GM19467 (cell line): Measurements from ENCODE around the gene METTL9.
"Not testable (repeated sequence)": the region's sequence is repeated elsewhere in the genome, so short reads cannot be mapped to it uniquely, and the experiment has no call there.

Source experiments
- ATAC-seq: cut with Tn5 transposase; IDR thresholded peaks from one replicate; pipeline ENCODE4 v1.9.1; 2021; ENCODE audit warnings: mild to moderate bottlenecking, moderate library complexity; ENCODE audit not compliant: unreplicated experiment

Gene METTL9

DNA sequence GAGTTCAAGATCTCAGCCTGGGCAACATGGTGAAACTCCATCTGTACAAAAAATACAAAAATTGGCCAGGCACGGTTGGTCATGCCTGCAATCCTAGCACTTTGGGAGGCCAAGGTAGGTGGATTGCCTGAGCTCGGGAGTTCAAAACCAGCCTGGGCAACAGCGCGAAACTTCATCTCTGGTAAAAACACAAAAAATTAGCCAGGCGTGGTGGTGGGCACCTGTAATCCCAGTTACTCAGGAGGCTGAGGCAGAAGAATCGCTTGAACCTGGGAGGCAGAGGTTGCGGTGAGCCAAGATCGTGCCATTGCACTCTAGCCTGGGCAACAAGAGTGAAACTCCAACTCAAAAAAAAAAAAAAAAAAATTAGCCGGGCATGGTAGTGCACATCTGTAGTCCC lies 25.9 kb upstream of the METTL9 start:
- not testable (repeated sequence) for ATAC-seq

DNA sequence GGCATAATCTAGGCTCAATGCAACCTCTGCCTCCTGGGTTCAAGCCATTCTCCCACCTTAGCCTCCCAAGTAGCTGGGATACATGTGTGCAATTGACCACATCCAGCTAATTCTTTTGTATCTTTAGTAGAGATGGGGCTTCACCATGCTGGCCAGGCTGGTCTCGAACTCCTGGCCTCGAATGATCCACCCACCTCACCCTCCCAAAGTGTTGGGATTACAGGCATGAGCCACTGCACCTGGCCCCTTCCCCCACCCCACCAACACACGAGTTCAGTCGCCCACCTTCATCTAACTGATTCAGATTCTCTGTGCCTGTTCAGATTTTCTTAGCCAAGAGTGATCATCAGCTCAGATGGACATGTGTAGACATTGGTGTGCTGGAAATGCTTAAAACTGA lies 25.0 kb upstream of the METTL9 start:
- ATAC-seq: no peak

- ATAC-seq: not testable (repeated sequence)
Measured at GRCh38 chr16:21576323-21576722, 23.1 kb upstream of the METTL9 start.

DNA sequence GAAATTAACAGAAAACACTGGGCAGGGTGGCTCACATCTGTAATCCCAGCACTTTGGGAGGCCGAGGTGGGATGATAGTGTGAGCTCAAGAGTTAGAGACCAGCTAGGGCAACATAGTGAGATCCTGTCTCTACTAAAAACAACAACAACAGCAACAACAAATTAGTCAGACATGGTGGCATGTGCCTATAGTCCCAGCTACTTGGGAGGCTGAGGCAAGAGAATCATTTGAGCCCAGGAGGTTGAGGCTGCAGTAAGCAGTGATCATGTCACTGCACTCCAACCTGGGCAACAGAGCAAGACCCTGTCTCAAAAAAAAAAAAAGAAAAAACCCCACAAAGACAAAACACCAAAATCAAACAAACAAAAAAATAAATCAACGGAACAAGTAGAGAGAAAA lies 21.9 kb upstream of the METTL9 start:
- not testable (repeated sequence) for ATAC-seq

DNA sequence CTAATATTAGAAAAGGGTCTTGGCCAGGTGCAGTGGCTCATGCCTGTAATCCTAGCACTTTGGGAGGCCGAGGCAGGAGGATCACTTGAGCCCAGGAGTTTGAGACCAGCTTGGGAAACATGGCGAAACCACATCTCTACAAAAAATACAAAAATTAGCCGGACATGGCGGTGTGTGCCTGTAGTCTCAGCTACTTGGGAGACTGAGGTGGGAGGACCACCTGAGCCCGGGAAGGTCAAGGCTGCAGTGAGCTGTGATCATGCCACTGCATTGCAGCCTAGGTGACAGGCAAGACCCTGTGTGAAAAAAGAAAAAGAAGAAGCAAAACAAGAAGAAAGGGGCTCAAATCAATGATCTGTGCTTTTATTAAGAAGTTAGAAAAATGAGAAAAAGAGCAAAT lies 21.1 kb upstream of the METTL9 start:
- ATAC-seq: not testable (repeated sequence)

- not testable (repeated sequence) for ATAC-seq
Measured at GRCh38 chr16:21580131-21580530, 19.2 kb upstream of the METTL9 start.

DNA sequence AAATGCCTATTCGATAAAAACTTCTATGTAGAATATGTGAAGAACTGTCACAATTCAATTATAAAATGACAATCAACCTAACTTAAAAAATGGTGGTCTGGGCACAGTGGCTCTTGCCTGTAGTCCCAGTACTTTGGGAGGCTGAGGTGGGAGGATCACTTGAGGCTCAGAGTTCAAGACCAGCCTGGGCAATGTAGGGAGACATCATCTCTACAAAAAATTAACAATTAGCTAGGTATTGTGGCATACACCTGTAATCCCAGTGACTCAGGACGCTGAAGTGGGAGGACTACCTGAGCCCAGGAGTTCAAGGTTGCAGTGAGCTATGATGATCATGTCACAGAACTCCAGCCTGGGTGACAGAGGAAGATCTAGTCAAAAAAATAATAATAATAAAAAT lies 18.6 kb upstream of the METTL9 start:
- ATAC-seq: no peak

DNA sequence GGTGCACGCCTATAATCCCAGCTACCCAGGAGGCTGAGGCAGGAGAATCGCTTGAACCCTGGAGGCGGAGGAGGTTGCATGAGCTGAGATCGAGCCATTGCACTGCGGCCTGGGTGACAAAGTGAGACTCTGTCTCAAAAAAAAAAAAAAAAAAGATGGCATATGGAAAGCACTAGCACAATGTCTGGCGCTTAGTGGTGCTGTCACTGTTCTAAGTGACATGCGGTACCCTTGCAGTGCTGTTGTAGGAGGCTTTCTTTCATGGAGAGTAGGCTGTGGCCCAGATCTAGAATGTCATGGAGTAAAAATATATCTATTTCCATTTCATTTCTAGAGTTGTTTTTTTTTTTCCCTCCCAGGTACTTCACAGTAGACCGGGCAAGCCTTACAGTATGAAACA lies 14.6 kb upstream of the METTL9 start:
- ATAC-seq: no peak

DNA sequence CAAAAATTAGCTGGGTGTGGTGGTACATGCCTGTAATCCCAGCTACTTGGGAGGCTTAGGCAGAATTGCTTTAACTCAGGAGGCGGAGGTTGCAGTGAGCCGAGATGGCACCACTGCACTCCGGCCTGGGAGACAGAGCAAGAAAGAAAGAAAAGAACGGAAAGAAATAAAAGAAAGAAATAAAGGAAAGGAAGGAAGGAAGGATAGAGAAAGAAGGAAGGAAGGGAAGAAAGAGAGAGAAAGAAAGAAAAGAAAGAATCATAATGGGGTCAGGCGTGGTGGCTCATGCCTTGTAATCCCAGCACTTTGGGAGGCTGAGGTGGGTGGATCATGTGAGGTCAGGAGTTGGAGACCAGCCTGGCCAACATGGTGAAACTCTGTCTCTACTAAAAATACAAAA lies 10.8 kb upstream of the METTL9 start:
- not testable (repeated sequence) for ATAC-seq

DNA sequence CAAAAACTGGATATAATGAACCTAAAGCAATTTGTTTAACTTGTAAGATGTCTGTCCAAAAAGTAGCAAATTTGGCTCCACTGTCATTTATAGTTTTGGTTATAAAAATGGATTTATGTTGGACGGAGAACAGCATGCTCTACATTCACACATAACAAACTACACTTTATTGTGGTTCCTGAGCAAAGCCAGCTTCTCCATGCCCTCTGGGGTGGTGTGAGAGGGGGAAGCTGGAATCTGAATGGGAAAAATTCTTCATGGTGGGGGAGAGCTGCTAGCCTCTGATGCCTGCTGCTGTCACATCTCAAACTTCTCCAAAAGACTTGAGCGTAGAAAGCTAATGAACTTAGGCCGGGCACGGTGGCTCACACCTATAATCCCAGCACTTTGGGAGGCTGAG lies 9.8 kb upstream of the METTL9 start:
- no peak for ATAC-seq

GRCh38 chr16:21590287-21590686 lies 9.1 kb upstream of the METTL9 start:
- ATAC-seq: no peak

GRCh38 chr16:21590796-21591195 lies 8.6 kb upstream of the METTL9 start:
- ATAC-seq: no peak

DNA sequence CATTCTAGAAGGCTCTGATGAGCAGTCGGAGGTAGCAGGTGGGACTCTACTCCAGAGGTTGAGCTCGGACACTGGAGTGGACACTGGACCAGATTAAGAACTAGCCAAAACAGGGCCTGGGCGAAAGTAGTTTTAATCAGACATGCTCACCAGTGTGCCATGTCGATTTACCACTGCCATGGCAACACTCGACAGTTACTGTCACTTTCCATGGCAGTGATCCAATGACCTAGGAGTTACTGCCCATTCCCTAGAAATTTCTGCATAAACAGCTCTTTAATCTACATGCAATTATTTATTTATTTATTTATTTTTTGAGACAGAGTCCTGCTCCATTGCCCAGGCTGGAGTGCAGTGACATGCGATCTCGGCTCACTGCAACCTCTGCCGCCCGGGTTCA lies 7.2 kb upstream of the METTL9 start:
- no peak for ATAC-seq

- ATAC-seq: no peak
Measured at GRCh38 chr16:21593530-21594289, 5.7 kb upstream of the METTL9 start.

DNA sequence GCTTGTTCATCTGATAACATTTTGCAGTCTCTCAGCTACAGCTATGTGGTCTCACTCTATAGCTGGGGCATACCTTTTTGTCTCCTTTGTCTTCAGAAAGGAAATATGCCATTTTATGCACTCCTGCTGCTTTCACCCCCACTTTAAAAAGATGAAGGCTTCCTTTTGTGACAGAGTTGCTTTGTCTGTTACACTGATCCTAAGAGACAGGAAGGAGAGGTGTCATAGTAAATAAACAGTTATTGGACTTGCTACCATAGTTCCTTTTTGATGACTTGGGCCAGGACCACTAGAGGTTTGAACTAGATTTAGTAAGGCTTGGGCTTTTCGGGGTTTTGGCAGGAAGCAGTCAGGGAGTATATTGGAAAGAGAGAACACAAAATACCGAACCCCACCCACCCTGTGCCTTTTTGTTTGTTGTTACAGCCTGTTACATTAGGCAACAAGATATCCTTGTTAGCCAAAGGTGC lies 1.8 kb upstream of the METTL9 start:
- no peak for ATAC-seq

DNA sequence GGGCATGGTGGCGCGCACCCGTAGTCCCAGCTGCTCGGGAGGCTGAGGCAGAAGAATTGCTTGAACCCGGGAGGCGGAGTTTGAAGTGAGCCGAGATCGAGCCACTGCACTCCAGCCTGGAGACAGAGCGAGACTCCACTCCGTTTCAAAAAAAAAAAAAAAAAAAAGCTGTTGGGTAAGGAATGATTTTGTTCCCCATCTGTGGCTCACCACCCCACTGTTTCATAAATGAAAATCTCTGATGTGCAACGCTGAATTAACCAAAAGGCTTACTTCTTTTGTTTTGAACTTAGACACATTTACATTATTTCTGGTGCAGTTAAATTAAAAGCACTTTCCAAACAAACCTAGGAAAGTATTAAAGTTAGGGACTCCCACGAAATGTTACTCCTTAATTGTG lies 1.2 kb upstream of the METTL9 start:
- ATAC-seq: no peak

- no peak for ATAC-seq
Measured at GRCh38 chr16:21598701-21599121, 666 bp upstream of the METTL9 start.

- ATAC-seq: no peak
Measured at GRCh38 chr16:21600031-21600773, 825 bp downstream of the METTL9 start.

- ATAC-seq: no peak
Measured at GRCh38 chr16:21602785-21603184, 3.4 kb downstream of the METTL9 start.

- no peak for ATAC-seq
Measured at GRCh38 chr16:21603928-21604327, 4.6 kb downstream of the METTL9 start.

DNA sequence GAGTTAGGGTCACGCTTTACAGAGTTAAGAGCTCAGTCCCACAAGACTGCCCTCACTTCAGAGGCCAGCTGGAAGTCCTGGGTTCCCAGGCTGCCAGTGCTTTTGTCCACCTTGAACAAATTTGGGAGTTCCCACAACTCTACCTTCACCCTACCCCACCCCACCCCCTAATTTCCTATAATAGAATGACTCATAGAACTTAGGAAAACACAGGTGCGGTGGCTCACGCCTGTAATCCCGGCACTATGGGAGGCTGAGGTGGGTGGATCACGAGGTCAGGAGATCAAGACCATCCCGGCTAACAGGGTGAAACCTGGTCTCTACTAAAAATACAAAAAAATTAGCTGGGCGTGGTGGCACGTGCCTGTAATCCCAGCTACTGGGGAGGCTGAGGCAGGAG lies 6.5 kb downstream of the METTL9 start:
- ATAC-seq: not testable (repeated sequence)

DNA sequence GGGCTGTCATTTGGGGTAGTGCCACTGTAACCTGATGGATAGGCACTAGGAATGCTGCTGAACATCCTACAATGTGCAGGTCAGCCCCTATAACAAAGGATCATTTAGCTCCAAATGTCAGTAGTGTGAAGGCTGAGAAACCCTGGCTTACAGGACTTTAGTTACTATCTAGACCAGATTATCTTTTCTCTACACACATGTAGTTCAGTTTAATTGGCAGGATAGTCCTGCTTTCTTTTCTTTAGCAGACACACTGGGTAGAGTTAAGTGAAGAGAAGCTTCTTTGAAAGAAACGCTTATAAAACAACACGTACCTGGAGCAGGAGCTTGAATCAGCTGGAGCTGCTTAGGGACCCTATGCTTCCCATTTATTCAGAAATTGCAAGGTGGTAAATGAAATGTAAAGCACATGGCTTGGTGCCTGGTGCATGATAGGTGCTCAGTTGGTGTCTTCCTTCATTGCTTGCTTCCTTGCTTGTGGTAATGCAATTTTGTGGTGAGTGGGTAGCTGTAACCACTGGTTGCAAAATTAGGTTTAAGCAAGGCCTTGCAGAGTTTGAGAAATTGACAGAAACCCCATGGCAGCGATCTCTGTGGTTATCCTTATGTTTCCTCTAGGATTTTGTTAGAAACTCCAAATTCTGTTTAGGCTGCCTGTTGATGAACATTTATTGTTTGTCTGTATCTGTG lies 9.4 kb downstream of the METTL9 start:
- no peak for ATAC-seq
